ENCODE data around the gene LRRC15. TPM values are rescaled to one million over a fixed set of nuclear protein-coding genes. Genes with fewer than 3 reads are reported as not detected.
A peak's percentile ranks its signal among the peaks of the same experiment; 100 is the strongest.

The LRRC15 gene
- total and polyA plus RNA-seq, 4 donors = 0.06 to 0.14 (median 0.11) TPM

- Histone ChIP-seq H3K27ac (ENCODE audit: low read depth, low read length) (no peak overlapping the region), H3K4me3 (ENCODE audit: low read depth, low read length) (no peak overlapping the region), H3K4me1 (ENCODE audit: control insufficient read depth, insufficient read depth, low read length) (peaks cover 30% of the 10 kb centered on the region), H3K36me3 (ENCODE audit: control insufficient read depth, insufficient read depth, low read length) (no peaks in the 10 kb centered on the region), H3K9me3 (ENCODE audit: control insufficient read depth, insufficient read depth, low read length) (no peaks in the 10 kb centered on the region), H3K27me3 (ENCODE audit: control insufficient read depth, insufficient read depth, low read length) (no peaks in the 10 kb centered on the region)
- peak in 1 of 6 donors; percentile 53 for DNase-seq (ENCODE audit: low read depth in 4 of 6, low spot score in 6 of 6)
- no CpG with 5 or more reads among the region's 9 CpGs for WGBS (ENCODE audit: insufficient coverage)
These were observed 10.1 kb upstream of the LRRC15 start for GRCh38 chr3:194379651-194380050.

- H3K4me3 ChIP-seq (ENCODE audit: low read depth, low read length) = no peak overlapping the region
- 67% methylated on average over 1 of the region's 6 CpGs for WGBS (ENCODE audit: insufficient coverage)
- no peaks in the 10 kb centered on the region for H3K36me3 ChIP-seq (ENCODE audit: control insufficient read depth, insufficient read depth, low read length)
- DNase-seq (ENCODE audit: low read depth in 4 of 6, low spot score in 6 of 6) = no peak
- no peaks in the 10 kb centered on the region for H3K9me3 ChIP-seq (ENCODE audit: control insufficient read depth, insufficient read depth, low read length)
- no peaks in the 10 kb centered on the region for H3K27me3 ChIP-seq (ENCODE audit: control insufficient read depth, insufficient read depth, low read length)
- H3K27ac ChIP-seq (ENCODE audit: low read depth, low read length) = no peak overlapping the region
- peaks cover 30% of the 10 kb centered on the region for H3K4me1 ChIP-seq (ENCODE audit: control insufficient read depth, insufficient read depth, low read length)
These were observed 9.7 kb upstream of the LRRC15 start for GRCh38 chr3:194379231-194379630.

- no peaks in the 10 kb centered on the region for H3K27me3 ChIP-seq (ENCODE audit: control insufficient read depth, insufficient read depth, low read length)
- H3K27ac ChIP-seq (ENCODE audit: low read depth, low read length) = no peak overlapping the region
- H3K36me3 ChIP-seq (ENCODE audit: control insufficient read depth, insufficient read depth, low read length) = no peaks in the 10 kb centered on the region
- H3K4me1 ChIP-seq (ENCODE audit: control insufficient read depth, insufficient read depth, low read length) = peaks cover 28% of the 10 kb centered on the region
- no peak overlapping the region for H3K4me3 ChIP-seq (ENCODE audit: low read depth, low read length)
- DNase-seq (ENCODE audit: low read depth in 4 of 6, low spot score in 6 of 6) = no peak
- no CpG with 5 or more reads among the region's 1 CpG for WGBS (ENCODE audit: insufficient coverage)
- H3K9me3 ChIP-seq (ENCODE audit: control insufficient read depth, insufficient read depth, low read length) = no peaks in the 10 kb centered on the region
These were observed 8.2 kb upstream of the LRRC15 start for GRCh38 chr3:194377708-194378107.

GRCh38 chr3:194376241-194376560 is 6.7 kb upstream of the LRRC15 start:
- H3K4me1 ChIP-seq (ENCODE audit: control insufficient read depth, insufficient read depth, low read length) = peaks cover 16% of the 10 kb centered on the region
- no peak overlapping the region for H3K27ac ChIP-seq (ENCODE audit: low read depth, low read length)
- no peaks in the 10 kb centered on the region for H3K9me3 ChIP-seq (ENCODE audit: control insufficient read depth, insufficient read depth, low read length)
- WGBS (ENCODE audit: insufficient coverage) = 83% methylated on average over 7 of the region's 10 CpGs
- peak in 1 of 6 donors; percentile 68 for DNase-seq (ENCODE audit: low read depth in 4 of 6, low spot score in 6 of 6)
- H3K36me3 ChIP-seq (ENCODE audit: control insufficient read depth, insufficient read depth, low read length) = no peaks in the 10 kb centered on the region
- no peaks in the 10 kb centered on the region for H3K27me3 ChIP-seq (ENCODE audit: control insufficient read depth, insufficient read depth, low read length)
- no peak overlapping the region for H3K4me3 ChIP-seq (ENCODE audit: low read depth, low read length)

- H3K27ac ChIP-seq (ENCODE audit: low read depth, low read length) = no peak overlapping the region
- no peaks in the 10 kb centered on the region for H3K27me3 ChIP-seq (ENCODE audit: control insufficient read depth, insufficient read depth, low read length)
- peak in 1 of 6 donors; percentile 57 for DNase-seq (ENCODE audit: low read depth in 4 of 6, low spot score in 6 of 6)
- no peaks in the 10 kb centered on the region for H3K36me3 ChIP-seq (ENCODE audit: control insufficient read depth, insufficient read depth, low read length)
- no peak overlapping the region for H3K4me3 ChIP-seq (ENCODE audit: low read depth, low read length)
- no peaks in the 10 kb centered on the region for H3K9me3 ChIP-seq (ENCODE audit: control insufficient read depth, insufficient read depth, low read length)
- 53% methylated on average over 8 of the region's 15 CpGs for WGBS (ENCODE audit: insufficient coverage)
- H3K4me1 ChIP-seq (ENCODE audit: control insufficient read depth, insufficient read depth, low read length) = peaks cover 15% of the 10 kb centered on the region
These were observed 6.1 kb upstream of the LRRC15 start for GRCh38 chr3:194375473-194376240.

GRCh38 chr3:194374935-194375334 is 5.4 kb upstream of the LRRC15 start:
- no peak overlapping the region for H3K4me3 ChIP-seq (ENCODE audit: low read depth, low read length)
- peak in 1 of 6 donors; percentile 62 for DNase-seq (ENCODE audit: low read depth in 4 of 6, low spot score in 6 of 6)
- no peaks in the 10 kb centered on the region for H3K27me3 ChIP-seq (ENCODE audit: control insufficient read depth, insufficient read depth, low read length)
- H3K27ac ChIP-seq (ENCODE audit: low read depth, low read length) = no peak overlapping the region
- no peaks in the 10 kb centered on the region for H3K9me3 ChIP-seq (ENCODE audit: control insufficient read depth, insufficient read depth, low read length)
- 27% methylated on average over 4 of the region's 10 CpGs for WGBS (ENCODE audit: insufficient coverage)
- H3K4me1 ChIP-seq (ENCODE audit: control insufficient read depth, insufficient read depth, low read length) = peaks cover 19% of the 10 kb centered on the region
- no peaks in the 10 kb centered on the region for H3K36me3 ChIP-seq (ENCODE audit: control insufficient read depth, insufficient read depth, low read length)

- Histone ChIP-seq H3K27ac (ENCODE audit: low read depth, low read length) (no peak overlapping the region), H3K36me3 (ENCODE audit: control insufficient read depth, insufficient read depth, low read length) (no peaks in the 10 kb centered on the region), H3K27me3 (ENCODE audit: control insufficient read depth, insufficient read depth, low read length) (peaks cover 8% of the 10 kb centered on the region), H3K4me1 (ENCODE audit: control insufficient read depth, insufficient read depth, low read length) (peaks cover 29% of the 10 kb centered on the region), H3K4me3 (ENCODE audit: low read depth, low read length) (no peak overlapping the region), H3K9me3 (ENCODE audit: control insufficient read depth, insufficient read depth, low read length) (no peaks in the 10 kb centered on the region)
- no peak for DNase-seq (ENCODE audit: low read depth in 4 of 6, low spot score in 6 of 6)
- 51% methylated on average over 7 of the region's 8 CpGs for WGBS (ENCODE audit: insufficient coverage)
These were observed 4.4 kb upstream of the LRRC15 start for GRCh38 chr3:194373899-194374298.

GRCh38 chr3:194373028-194373427 is 3.5 kb upstream of the LRRC15 start:
- no peaks in the 10 kb centered on the region for H3K36me3 ChIP-seq (ENCODE audit: control insufficient read depth, insufficient read depth, low read length)
- peaks cover 37% of the 10 kb centered on the region for H3K4me1 ChIP-seq (ENCODE audit: control insufficient read depth, insufficient read depth, low read length)
- peaks cover 17% of the 10 kb centered on the region for H3K27me3 ChIP-seq (ENCODE audit: control insufficient read depth, insufficient read depth, low read length)
- no peak for DNase-seq (ENCODE audit: low read depth in 4 of 6, low spot score in 6 of 6)
- H3K4me3 ChIP-seq (ENCODE audit: low read depth, low read length) = no peak overlapping the region
- no peaks in the 10 kb centered on the region for H3K9me3 ChIP-seq (ENCODE audit: control insufficient read depth, insufficient read depth, low read length)
- H3K27ac ChIP-seq (ENCODE audit: low read depth, low read length) = no peak overlapping the region
- 82% methylated on average over 8 of the region's 14 CpGs for WGBS (ENCODE audit: insufficient coverage)

- no peak for DNase-seq (ENCODE audit: low read depth in 4 of 6, low spot score in 6 of 6)
- no peak overlapping the region for H3K27ac ChIP-seq (ENCODE audit: low read depth, low read length)
- no peaks in the 10 kb centered on the region for H3K36me3 ChIP-seq (ENCODE audit: control insufficient read depth, insufficient read depth, low read length)
- H3K4me1 ChIP-seq (ENCODE audit: control insufficient read depth, insufficient read depth, low read length) = peaks cover 34% of the 10 kb centered on the region
- H3K9me3 ChIP-seq (ENCODE audit: control insufficient read depth, insufficient read depth, low read length) = no peaks in the 10 kb centered on the region
- no peak overlapping the region for H3K4me3 ChIP-seq (ENCODE audit: low read depth, low read length)
- 65% methylated on average over 7 of the region's 10 CpGs for WGBS (ENCODE audit: insufficient coverage)
- peaks cover 19% of the 10 kb centered on the region for H3K27me3 ChIP-seq (ENCODE audit: control insufficient read depth, insufficient read depth, low read length)
These were observed 1.2 kb upstream of the LRRC15 start for GRCh38 chr3:194370753-194371152.

GRCh38 chr3:194368918-194369317 is 625 bp downstream of the LRRC15 start:
- H3K9me3 ChIP-seq (ENCODE audit: control insufficient read depth, insufficient read depth, low read length) = no peaks in the 10 kb centered on the region
- DNase-seq (ENCODE audit: low read depth in 4 of 6, low spot score in 6 of 6) = no peak
- H3K27me3 ChIP-seq (ENCODE audit: control insufficient read depth, insufficient read depth, low read length) = peaks cover 21% of the 10 kb centered on the region
- WGBS (ENCODE audit: insufficient coverage) = 70% methylated on average over 6 of the region's 6 CpGs
- no peak overlapping the region for H3K4me3 ChIP-seq (ENCODE audit: low read depth, low read length)
- H3K36me3 ChIP-seq (ENCODE audit: control insufficient read depth, insufficient read depth, low read length) = no peaks in the 10 kb centered on the region
- no peak overlapping the region for H3K27ac ChIP-seq (ENCODE audit: low read depth, low read length)
- H3K4me1 ChIP-seq (ENCODE audit: control insufficient read depth, insufficient read depth, low read length) = peaks cover 35% of the 10 kb centered on the region

Measured in spinal cord (tissue), 10 donors.